Measurements from ENCODE around the gene MYO5C. TPM values are rescaled to one million over a fixed set of nuclear protein-coding genes. Genes with fewer than 3 reads are reported as not detected.

MYO5C gene
- total RNA-seq, 2 donors from 2014 or later: 1.0 to 1.1 TPM

DNA sequence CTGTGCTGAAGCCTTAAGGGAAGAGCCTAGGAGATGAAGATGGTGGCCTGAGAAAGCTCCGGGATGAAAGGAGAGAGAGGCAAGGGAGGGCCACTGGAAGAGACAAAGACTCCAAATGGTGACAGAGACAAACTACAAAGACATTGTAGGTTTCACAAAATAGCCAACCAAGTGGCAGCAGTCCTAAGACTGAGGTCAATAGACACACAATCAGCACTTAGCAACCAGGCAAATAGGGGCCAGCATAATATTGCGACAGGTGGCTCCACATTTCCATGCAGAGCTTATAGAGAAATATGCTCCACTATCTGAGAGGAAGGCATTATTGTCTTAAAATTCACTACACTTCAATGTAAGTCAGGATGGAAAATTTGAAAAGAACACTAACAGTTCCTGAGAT lies 22.1 kb upstream of the MYO5C start:
- H3K9me3 Mint-ChIP-seq: no peaks in the 10 kb centered on the region
- H3K36me3 Mint-ChIP-seq: peaks cover 0 to 16% of the 10 kb centered on the region in 2 donors
- H3K27ac Mint-ChIP-seq: no peak overlapping the region
- ATAC-seq (no peak), DNase-seq (ENCODE audit: low spot score in 2 of 2) (no peak)

DNA sequence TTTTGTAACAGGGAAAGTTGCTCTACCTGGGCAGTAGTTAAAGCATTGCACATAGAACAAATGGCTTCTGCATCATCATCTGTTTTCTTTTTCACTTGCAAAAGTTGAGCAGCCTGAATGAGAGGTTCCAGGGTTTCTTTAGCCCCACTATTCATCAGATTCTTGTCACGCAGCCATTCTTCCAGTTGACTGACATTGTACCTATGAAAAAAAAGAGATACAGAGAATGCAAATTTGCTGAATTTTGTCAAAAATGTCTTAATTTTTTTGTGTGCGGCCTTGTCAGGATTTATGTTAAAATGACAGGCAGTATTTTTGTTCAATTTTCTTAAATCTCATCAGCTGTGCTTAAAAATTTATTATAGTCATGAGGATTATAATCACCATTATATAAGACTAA lies 21.4 kb upstream of the MYO5C start:
- Mint-ChIP-seq H3K36me3 (peaks cover 0 to 16% of the 10 kb centered on the region in 2 donors), H3K9me3 (no peaks in the 10 kb centered on the region), H3K27ac (no peak overlapping the region)
- ATAC-seq (no peak), DNase-seq (ENCODE audit: low spot score in 2 of 2) (no peak)

DNA sequence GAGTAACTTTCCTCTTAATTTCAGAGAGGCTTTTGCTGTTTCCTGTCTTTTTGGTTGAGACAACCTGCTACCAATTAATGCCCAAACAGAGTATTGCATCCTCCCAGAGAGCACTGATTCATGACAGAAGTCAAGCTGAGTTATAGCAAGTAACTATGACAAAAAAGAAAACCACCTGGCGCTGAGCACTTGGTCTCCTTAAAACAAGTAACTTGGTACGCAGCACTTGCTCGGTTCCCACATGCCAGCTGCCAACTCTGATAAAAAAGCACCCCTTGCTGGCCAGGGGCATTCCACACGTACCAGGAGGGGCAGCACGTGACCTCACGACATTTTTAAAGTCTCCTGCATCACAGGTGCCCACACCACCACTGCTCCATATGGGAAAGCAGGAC lies 13.5 kb upstream of the MYO5C start:
- Mint-ChIP-seq H3K27ac (no peak overlapping the region), H3K36me3 (peaks cover 5 to 7% of the 10 kb centered on the region in 2 donors), H3K9me3 (peaks cover 0 to 4% of the 10 kb centered on the region in 2 donors)
- peak in 1 of 2 donors; percentile 60 for ATAC-seq
- no peak for DNase-seq (ENCODE audit: low spot score in 2 of 2)

DNA sequence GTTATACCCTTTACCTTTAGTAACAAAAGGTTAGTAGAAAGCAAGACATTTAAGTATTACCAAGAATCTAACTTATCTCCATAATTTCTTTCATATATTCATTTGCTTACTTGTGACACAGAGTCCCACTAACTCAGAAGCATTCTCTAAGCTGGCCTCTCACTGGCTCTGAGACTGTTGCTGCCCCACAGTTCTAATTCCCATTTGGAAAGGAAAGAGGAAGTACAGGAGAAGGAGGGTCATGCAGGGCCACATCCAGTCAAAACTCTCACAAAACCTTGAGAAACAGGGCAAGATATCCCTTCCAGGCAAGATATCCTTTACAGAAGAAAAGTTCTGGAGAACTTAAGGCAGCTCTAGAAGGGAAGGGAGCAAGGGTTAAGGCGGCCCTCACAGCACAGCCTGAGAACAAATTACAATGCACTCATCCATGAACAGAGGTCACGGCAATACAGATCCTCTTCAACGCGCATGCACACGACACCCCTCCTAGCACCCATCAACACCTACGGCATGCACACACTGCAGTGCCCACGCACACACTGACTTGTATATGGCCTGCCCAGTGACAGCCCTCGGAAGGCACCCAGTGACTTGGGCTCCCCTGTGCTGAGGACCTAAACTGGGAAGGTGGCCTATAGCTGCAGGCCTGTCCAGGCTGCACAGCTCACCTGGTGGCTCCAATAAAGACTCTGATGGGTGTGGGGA lies 13.0 kb upstream of the MYO5C start:
- DNase-seq (ENCODE audit: low spot score in 2 of 2) (no peak), ATAC-seq (peak in 1 of 2 donors; percentile 48)
- Mint-ChIP-seq H3K9me3 (peaks cover 0 to 8% of the 10 kb centered on the region in 2 donors), H3K36me3 (peaks cover 4 to 7% of the 10 kb centered on the region in 2 donors), H3K27ac (no peak overlapping the region)

DNA sequence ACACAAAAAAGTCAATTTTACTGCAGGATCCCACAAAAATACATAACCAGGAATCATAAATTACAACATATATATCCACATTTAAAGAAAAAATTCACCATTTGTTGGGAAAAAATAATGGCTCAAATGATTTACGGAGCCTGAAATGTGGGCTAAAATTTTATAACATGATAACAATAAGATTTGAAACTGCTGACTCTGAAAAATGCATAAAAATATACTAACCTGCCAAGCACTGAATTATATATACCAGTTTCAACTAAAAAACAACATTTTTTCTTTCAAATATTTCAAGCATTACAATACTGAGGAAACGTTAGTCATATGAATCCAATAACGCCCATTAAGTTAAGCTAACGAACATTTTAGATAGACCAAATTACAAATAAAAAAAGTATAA lies 12.2 kb upstream of the MYO5C start:
- Mint-ChIP-seq H3K36me3 (peaks cover 0 to 7% of the 10 kb centered on the region in 2 donors), H3K27ac (no peak overlapping the region), H3K9me3 (peaks cover 0 to 8% of the 10 kb centered on the region in 2 donors)
- DNase-seq (ENCODE audit: low spot score in 2 of 2) (no peak), ATAC-seq (no peak)

DNA sequence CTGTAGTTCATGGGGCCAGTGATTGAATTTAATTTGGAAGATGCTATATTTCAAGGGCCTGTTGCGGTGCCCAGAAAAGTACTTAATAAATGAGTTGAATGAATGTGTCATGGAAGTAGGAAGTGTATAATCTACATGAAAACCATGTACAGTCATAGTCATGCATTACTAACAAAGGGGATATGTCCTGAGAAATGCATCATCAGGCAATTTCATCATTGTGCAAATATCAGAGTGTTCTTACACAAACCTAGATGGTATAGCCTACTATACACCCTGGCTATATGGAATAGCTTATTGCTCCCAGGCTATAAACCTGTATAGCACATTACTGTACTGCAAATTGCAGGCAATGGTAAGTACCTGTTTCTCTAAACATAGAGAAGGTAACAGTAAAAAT lies 10.7 kb upstream of the MYO5C start:
- DNase-seq (ENCODE audit: low spot score in 2 of 2): no peak
- H3K36me3 Mint-ChIP-seq: peaks cover 0 to 7% of the 10 kb centered on the region in 2 donors
- peak; percentile 49 to 86 for ATAC-seq
- H3K9me3 Mint-ChIP-seq: peaks cover 0 to 8% of the 10 kb centered on the region in 2 donors
- no peak overlapping the region for H3K27ac Mint-ChIP-seq

DNA sequence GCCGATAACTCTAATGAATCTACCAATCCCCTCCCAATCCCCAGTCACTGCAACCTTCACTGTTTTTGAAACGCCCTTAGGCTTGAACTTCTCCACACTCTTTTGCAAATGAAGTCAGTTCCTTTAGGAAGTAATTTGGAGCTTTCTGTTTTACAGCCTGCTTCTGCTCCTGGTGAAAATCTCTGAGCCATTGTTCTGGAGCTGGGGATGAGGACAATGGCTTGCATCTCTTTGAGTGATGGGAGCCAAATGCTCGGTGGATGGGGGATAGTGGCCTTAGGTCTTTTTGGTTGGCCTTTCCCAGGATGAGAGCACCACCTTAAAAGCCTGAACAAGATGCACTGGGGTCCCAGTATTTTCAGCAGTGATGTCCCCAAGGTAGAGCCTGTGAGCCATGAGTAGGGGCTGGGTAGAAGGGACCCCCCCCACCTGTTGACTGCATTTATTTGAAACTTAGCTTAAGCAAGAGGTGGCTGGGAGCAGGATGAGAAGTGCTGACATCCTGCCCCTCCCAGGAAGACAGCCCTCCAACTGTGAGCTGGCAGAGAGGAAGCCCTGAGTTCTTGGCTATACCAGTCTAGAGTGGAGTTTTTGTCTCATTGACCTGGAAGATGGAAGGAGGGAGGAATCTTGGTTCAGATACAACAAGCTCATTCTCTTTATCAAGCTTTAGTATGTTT lies 7.6 kb upstream of the MYO5C start:
- DNase-seq (ENCODE audit: low spot score in 2 of 2) (no peak), ATAC-seq (no peak)
- peaks cover 0 to 8% of the 10 kb centered on the region in 2 donors for H3K9me3 Mint-ChIP-seq
- peaks cover 0 to 7% of the 10 kb centered on the region in 2 donors for H3K36me3 Mint-ChIP-seq
- no peak overlapping the region for H3K27ac Mint-ChIP-seq

DNA sequence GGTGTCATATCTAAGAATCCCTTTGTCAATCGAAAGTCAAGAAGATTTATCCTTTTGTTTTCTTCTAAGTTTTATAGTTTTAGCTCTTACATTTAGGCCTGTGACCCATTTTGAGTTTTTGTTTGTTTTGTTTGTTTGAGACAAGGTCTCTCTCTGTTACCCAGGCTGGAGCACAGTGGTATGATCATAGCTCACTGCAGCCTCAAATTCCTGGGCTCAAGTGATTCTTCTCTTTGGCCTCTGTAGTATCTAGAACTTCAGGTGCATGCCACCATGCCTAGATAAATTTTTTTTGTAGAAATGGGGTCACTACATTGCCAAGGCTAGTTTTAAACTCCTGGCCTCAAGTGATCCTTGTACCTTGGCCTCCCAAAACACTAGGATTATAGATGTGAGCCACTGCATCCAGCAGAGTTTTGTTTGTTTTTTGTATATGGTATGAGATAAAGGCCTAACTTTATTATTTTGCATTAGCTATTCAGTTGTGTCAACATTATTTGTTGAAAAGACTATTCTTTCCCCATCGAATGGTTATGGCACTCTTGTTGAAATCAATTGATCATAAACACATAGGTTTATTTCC lies 5.8 kb upstream of the MYO5C start:
- peaks cover 0 to 8% of the 10 kb centered on the region in 2 donors for H3K9me3 Mint-ChIP-seq
- H3K36me3 Mint-ChIP-seq: peaks cover 0 to 7% of the 10 kb centered on the region in 2 donors
- no peak overlapping the region for H3K27ac Mint-ChIP-seq
- no peak for DNase-seq (ENCODE audit: low spot score in 2 of 2)
- no peak for ATAC-seq

DNA sequence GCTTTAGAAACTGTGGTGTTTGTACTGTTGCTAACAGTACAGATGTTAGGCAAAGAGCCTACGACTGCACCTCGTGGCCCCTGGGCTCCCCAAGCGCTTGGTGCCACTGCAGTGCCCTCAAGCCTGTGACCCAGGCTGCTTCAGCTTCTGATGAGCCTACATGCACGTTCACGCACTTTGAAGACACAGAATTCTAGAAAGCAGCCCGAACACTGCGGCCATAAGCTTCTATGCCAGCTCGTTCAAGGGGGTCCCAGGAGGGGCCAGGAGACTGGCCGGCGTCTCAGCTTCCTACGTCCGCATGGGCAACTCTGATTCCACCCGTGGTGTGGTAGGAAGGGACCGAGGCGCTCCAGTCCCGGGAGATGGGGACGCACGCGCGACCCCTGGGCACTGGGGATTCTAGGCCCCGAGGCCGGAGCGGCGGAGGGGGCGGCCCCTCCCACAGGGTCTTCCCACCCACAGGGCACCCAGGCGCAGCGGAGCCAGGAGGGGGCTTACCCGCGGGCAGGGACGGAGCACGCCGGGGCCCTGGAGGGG lies 653 bp downstream of the MYO5C start:
- Mint-ChIP-seq H3K9me3 (no peaks in the 10 kb centered on the region), H3K27ac (no peak overlapping the region), H3K36me3 (no peaks in the 10 kb centered on the region)
- ATAC-seq (peak; percentile 7 to 10), DNase-seq (ENCODE audit: low spot score in 2 of 2) (no peak)

DNA sequence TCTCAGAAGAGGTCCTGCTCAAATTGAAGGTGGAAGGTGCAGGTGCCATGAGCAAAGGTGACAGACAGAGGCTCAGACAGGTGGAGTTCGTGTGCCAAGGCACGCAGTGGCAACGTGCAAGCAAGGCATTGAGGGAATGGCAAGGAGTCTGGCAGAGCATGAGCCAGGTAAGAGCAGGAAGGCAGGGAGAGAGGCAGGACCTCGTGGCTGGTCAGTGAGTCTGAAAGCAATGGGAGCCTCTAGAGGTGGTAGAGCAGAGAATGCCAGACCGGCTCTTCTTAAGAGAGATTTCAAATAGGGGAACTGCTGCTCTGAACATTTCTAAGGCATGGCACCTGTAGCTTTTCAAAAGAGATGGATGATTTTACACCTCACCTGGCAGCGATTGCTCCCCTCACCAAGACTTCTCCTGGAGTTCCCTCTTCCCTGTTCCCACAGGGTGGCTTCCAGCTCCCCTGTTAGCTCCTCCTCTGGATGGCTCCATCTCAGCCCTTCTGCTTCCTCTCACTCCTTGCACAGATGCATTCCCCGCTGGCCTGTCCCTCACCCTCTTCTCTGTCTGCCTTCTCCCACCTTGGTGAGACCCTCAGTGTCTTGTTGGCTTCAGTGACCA lies 2.7 kb downstream of the MYO5C start:
- Mint-ChIP-seq H3K36me3 (no peaks in the 10 kb centered on the region), H3K27ac (no peak overlapping the region), H3K9me3 (no peaks in the 10 kb centered on the region)
- no peak for ATAC-seq
- no peak for DNase-seq (ENCODE audit: low spot score in 2 of 2)

DNA sequence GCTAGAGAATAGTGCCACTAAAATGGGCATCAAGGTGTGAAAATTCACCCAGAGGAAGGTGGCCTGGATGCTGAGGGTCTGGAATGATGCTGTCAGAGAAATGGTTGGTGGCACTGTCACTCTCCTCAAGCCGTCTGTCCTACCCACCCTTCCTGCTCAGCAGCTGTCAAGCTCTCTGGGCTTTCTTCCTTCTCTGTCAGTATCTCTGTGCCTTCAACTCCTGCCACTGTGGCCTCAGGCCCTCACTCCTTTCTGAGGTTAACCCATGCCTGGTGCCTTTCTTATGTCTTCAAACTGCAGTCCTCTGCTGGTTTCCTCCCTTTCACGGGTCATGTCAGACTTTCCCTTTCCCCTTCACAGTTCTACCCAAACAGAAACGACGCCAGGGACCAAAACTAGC lies 4.4 kb downstream of the MYO5C start:
- H3K27ac Mint-ChIP-seq: no peak overlapping the region
- H3K36me3 Mint-ChIP-seq: no peaks in the 10 kb centered on the region
- ATAC-seq (peak; percentile 21 to 34), DNase-seq (ENCODE audit: low spot score in 2 of 2) (no peak)
- no peaks in the 10 kb centered on the region for H3K9me3 Mint-ChIP-seq

DNA sequence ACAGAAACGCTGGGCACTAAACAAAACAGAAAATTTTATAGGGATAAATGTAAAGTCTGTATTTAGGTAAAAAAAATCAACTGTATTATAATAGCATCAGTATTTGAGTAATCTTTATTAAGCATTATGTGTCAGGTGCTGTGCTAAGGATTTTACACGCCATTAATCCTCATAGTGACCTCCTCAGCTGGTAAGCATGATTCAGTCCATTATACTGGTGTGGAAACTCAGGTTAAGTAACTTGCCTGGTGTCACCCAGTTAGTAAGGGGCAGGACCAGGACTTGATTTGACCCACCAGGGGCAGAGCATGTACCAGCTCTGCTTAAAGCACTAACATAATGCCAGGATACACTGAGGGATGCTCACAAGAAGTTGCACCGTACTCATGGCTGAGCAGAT lies 4.8 kb downstream of the MYO5C start:
- DNase-seq (ENCODE audit: low spot score in 2 of 2) (no peak), ATAC-seq (peak; percentile 11 to 16)
- Mint-ChIP-seq H3K9me3 (no peaks in the 10 kb centered on the region), H3K27ac (peak overlapping the region in 1 of 2 donors; percentile 31), H3K36me3 (no peaks in the 10 kb centered on the region)

DNA sequence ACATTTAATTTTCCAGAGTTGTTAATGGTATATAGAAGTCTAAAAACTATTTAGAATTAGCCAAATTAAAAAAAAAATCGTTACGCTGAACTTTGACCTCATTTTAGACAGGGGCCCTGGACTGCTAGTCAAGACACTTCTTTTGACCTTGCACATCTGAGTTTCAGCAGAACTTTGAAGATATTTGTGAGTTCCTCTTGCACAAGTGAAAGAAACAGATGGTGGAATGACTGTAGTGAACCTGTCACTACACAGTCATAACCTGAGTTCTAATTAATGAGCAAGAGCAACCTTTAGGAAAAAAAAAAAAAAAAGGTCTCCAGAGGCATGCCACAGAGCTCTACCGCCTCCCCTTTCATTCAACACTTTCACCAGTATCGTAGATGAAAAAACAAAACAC lies 5.3 kb downstream of the MYO5C start:
- DNase-seq (ENCODE audit: low spot score in 2 of 2): no peak
- ATAC-seq: peak; percentile 51 to 78
- Mint-ChIP-seq H3K27ac (peak overlapping the region in 1 of 2 donors; percentile 31), H3K36me3 (no peaks in the 10 kb centered on the region), H3K9me3 (no peaks in the 10 kb centered on the region)

DNA sequence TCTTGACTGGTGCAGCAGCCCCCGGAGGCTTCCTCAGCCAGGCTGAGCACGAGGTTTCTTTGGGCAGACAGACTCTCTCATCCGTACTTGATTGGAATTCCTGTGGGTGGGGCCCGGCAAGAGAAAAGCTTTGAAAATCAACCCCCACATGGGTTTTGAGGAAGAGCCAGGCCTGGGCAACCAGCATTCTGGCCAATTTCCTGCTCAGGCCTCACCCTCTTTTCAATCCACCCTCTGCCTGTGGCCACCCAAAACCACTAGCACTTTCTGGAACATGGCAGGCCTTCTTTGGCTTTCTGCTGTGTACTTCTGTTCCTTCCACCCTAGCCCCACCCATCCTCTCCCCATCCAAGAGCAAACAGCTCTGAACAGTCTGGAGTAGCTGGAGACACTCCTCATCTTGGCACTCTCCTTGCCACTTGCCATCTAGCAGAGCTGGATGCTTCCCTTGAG lies 5.9 kb downstream of the MYO5C start:
- DNase-seq (ENCODE audit: low spot score in 2 of 2): no peak
- ATAC-seq: no peak
- Mint-ChIP-seq H3K27ac (peak overlapping the region in 1 of 2 donors; percentile 82), H3K36me3 (no peaks in the 10 kb centered on the region), H3K9me3 (no peaks in the 10 kb centered on the region)

DNA sequence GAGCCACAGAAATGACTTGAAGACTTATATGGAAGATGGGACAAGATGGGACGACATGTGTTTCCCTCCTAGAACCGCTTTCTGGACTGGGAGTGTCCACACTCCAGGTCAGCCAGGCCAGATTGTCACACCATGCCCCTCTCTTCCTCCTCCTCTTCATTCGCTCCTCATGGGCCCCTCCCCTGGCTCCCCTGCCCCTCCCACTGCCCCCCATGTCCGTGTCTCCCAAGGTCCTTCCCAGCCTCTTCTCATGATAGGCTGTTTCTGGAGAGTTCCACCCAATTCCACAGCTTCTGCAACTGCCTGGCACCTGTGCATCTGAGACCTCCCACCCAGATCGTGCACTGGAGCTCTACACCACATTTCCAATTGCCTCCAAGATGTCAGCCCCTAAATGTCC lies 6.6 kb downstream of the MYO5C start:
- Mint-ChIP-seq H3K27ac (no peak overlapping the region), H3K9me3 (no peaks in the 10 kb centered on the region), H3K36me3 (no peaks in the 10 kb centered on the region)
- DNase-seq (ENCODE audit: low spot score in 2 of 2) (no peak), ATAC-seq (no peak)

DNA sequence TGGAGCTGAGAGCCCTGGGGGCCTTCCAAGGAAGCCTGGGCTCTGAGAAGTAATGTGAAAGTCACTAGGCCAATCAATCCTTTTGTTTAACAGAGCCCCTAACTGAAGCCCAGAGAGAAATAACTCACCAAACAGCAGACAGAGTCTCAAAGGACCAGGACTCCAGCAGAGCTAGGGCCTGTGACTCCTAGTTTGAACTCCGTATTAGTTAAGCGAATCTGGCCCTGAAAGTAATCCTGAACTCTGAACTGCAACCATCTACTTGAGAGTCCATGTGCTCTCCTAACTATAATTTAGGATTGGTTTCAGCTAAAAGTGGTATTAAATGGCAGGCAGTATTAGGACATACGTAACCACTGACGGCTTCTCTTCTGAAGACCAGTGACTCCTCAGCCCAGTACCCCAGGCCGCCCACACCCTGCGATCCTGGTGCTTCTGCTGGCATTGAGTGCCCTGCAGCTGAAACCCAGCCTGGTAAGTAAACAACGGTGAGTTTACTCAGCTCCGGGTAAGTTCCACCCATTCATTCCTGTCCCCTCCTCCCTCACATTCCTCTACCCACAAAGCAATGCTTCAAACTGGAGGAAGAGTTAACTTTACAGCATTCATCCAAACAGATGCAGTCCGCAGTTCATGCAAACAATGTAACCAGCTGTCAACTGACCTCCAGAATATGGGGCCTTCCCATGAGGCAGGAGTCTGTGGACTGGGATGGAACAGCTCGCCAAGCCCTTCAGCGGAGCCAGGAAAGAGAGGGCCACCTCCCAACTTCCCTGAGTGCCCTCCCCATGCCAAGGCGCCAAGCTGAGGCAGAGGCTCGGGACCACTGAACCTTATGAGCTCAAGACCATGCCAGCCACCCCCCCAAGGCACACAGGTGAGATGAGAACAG lies 7.3 kb downstream of the MYO5C start:
- no peaks in the 10 kb centered on the region for H3K36me3 Mint-ChIP-seq
- ATAC-seq (no peak), DNase-seq (ENCODE audit: low spot score in 2 of 2) (no peak)
- H3K27ac Mint-ChIP-seq: no peak overlapping the region
- H3K9me3 Mint-ChIP-seq: no peaks in the 10 kb centered on the region
